EH (cell line): ENCODE measurements around the gene FOXK1.
A peak's percentile ranks its signal among the peaks of the same experiment; 100 is the strongest.
"Not testable (repeated sequence)": the region's sequence is repeated elsewhere in the genome, so short reads cannot be mapped to it uniquely, and the experiment has no call there.

Experiments
- DNase-seq: peaks from one replicate; pipeline ENCODE4 v3.0.0-alpha.2; 2015; ENCODE audit warnings: low read depth

Gene FOXK1

DNA sequence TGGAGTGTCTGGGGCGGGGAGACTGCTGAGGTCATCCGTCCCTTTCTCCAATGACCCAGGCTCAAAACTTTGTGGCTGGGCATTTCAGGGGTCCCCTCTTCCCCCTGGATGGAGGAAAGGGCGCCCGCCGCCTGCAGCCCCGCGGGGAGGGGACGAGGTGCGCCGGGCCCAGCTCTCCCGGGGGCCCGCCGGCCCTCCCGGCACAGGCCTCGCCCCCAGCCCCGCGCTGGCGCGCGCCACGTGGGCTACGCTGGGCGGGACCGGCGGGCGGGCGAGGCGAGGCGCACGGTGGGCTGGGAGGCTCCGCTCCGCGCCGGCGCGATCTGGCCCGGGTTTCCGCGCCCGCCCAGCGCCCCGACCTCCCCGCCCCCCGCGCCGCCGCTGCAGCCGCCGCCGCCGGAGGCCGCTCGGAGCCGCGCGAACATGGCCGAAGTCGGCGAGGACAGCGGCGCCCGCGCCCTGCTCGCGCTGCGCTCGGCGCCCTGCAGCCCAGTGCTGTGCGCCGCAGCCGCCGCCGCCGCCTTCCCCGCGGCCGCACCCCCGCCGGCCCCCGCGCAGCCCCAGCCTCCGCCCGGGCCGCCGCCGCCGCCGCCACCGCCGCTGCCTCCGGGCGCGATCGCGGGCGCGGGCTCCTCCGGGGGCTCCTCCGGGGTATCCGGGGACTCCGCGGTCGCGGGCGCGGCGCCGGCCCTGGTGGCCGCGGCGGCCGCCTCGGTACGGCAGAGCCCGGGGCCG lies at the start of gene FOXK1:
Gene FOXK1 (plus strand): TSS at position 410 of the 735 bp plus-strand sequence. CDS start 14 bp downstream, at position 424.
- DNase-seq = peak; percentile 75

DNA sequence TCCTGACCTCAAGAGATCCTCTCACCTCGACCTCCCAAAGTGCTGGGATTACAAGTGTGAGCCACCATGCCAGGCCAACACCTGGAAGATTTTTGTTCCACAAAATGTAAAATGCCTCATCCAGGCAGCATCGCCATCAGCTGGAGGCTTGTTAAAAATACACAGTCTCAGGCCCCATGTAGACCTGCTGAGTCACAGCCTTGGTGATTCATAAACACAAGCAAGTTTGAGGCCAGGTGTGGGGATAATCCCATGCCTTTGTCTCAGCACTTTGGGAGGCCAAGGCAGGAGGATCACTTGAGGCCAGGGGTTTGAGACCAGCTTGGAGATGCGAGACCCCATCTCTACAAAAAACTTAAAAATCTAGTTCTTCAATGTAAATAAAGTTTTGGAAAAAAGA lies 49.1 kb upstream of the FOXK1 start:
- peak; percentile 59 for DNase-seq

DNA sequence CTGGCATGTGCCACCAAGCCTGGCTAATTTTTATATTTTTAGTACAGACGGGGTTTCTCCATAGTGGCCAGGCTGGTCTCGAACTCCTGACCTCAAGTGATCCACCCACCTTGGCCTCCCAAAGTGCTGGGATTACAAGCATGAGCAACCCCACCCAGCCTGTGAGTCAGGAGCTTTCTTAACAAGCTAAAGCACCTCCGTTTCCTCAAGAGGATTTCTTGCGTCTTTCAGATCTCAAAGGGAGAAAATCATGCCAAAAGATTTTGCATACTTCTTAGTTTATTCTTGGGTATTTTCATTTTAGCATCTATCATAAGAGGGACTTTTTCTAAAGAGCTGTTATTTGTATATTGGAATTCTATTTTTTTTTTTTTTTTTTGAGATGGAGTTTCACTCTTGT lies 47.9 kb upstream of the FOXK1 start:
- DNase-seq = no peak

DNA sequence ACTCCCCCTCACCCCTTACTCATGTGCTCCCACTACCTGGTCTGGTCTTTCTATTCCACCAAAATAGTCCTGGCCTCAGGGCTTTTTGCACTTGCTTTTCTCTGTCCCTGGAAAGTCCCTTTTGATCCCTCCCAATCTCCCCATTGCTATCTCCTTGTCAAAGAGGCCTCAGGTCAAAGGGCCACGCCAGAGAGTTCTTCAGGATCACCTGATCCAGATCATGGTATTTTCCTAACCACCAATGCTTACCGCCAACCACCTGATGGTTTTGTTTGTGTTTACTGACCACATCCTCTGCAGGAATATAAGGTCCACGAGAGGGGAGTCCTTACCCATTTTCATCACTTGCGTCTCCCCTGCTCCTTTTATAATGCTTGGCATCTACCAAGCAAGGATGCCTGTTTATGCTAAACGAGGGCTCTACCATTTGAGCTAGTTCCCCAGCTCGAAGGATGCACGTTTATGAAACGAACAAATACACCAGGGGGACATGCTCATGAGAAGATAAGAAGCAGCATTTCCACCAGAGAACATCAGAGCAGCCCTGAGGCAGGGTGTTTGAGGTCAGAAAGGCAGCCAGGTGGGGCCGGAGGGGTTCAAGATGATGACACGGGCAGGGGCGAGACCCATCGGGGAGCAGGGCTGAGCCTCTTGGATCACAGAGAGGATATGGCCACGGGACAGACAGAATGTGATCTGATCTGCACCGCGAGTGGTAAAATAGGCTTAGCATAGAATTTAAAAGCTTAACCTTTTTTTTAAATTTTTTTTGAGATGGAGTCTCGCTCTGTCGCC lies 43.1 kb upstream of the FOXK1 start:
- no peak for DNase-seq

DNA sequence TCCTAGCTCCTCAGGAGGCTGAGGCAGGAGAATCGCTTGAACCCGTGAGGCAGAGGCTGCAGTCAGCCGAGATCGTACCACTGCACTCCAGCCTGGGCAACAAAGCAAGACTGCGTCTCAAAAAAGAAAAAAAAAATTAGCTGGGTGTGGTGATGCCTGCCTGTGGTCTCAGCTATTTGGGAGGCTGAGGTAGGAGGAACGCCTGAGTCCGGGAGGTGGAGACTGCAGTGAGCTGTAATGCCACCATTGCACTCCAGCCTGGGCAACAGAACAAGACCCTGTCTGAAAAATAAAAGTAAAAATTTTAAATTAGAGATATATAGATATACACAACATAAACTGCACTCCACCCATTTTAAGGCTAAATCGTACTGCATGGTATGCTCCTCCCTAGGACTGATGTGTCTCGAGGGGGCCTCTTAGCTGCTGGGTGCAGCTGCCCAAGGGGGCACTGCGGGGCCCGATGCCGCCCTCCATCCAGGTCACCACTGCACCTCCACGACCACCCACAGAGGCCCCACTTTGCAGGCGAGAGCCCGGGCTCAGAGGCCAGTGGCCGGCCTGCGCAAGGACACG lies 40.9 kb upstream of the FOXK1 start:
- DNase-seq = no peak

DNA sequence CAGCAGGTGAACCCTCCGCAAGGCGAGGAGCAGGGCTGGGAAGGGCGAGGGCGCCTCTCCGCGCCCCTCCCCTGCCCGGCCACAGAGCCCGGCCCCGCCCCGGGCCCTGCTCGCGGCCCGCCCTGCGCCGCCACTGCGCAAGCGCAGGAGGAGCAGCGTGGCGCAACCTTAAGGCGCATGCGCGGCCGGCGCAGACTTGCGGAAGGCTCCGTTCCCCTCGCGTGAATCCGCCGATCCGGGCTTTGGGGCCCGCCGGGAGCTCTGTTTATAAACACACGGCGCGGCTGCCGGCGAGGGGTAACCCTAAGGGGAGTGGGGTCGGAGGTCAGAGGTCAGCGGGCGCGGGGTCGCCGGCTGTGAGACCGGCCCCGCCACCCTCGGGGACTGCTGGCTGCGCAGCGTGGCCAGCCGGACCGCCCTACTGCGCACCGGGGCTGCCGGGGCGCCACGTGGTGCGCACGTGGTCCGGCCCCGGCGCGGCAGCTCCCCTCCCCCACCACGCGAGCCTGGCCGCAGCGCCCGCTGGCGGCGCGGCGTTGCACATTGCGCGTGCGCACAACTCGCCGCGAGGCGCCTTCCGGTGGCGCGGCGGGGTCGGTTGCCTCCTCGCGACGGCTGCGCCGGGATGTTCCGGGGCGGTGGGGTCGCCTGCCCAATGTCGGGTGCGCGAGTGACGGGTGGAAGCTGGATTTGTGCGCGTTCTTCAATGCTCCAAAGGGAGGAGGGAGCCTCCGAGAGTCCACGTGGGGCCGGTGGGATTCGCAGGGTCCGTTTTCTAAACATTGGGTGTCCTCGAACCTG lies 40.2 kb upstream of the FOXK1 start:
- peak; percentile 92 for DNase-seq

DNA sequence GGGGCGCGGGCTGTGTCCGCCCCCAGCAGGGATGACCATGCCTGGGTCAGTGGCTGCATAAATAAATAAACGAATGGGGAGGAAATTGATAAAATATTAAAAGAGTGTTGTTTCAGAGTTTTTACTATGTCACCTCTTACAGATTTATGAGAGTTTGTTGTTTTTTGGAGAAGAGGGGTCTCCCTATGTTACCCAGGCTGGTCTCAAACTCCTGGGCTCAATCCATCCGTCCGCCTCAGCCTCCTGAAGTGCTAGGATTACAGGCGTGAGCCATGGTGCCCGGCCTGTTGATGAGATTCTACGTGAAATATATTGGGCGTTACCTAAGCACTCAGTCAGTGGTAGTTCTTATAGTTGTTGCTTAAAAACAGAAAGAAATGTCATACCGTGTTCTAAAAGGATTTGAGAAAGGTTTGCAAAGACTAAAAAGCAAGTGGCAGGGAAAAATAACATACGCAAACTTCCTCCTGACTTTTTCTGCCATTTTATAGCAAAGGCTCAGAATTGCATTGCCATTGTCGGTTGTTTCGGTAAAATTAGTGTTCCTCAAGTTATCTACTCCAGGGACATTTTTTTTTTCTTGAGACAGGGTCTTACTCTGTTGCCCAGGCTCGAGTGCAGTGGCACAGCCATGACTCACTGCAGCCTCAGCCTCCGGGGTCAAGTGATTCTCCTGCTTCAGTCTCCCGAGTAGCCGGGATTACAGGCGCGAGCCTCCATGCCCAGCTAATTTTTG lies 39.5 kb upstream of the FOXK1 start:
- no peak for DNase-seq

DNA sequence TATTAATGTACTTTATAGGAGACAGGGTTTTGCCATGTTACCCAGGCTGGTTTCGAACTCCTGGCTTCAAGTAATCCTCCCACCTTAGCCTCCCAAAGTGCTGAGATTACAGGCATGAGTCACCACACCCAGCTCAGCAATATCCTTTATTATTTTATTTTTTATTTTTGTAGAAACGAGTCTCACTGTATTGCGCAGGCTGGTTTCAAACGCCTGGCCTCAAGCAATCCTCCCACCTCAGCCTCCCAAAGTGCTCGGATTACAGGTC lies 39.0 kb upstream of the FOXK1 start:
- DNase-seq = not testable (repeated sequence)

DNA sequence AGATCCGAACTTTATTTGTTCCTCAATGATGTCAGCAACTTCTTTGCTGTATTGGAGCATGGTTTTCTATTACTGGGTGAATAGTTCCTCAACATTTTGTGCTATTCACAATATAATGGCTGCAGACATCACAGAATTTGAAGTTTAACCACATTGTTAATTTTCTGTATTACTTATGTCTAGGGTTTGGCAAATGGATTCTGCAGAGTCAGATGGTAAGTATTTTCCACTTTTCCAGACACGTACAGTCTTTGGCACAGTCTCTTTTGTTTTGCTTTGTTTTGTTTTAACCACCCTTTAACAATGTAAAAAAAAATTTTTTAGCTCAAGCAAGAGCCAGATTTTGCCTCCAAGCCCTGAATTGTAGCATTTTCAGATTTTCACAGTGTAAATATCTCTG lies 36.8 kb upstream of the FOXK1 start:
- DNase-seq = peak; percentile 65

DNA sequence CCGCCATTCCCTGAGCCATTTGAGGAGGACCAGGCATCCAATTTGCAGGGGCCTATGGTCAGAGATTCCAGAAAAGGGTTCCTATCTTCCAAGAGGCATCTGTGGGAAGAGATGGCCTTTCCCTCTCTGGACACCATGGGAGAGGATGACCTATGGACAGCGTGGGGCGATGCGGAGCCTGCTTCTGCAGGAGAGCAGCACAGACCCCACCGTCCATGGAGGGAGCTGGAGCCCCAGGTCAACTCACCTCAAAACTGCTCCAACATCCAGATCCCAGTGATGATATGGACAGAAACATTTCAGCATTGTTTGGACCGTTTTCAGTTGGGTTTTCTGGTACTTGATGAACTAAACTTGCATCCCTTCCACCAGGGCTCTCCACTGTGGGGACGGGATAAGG lies 34.0 kb upstream of the FOXK1 start:
- no peak for DNase-seq

DNA sequence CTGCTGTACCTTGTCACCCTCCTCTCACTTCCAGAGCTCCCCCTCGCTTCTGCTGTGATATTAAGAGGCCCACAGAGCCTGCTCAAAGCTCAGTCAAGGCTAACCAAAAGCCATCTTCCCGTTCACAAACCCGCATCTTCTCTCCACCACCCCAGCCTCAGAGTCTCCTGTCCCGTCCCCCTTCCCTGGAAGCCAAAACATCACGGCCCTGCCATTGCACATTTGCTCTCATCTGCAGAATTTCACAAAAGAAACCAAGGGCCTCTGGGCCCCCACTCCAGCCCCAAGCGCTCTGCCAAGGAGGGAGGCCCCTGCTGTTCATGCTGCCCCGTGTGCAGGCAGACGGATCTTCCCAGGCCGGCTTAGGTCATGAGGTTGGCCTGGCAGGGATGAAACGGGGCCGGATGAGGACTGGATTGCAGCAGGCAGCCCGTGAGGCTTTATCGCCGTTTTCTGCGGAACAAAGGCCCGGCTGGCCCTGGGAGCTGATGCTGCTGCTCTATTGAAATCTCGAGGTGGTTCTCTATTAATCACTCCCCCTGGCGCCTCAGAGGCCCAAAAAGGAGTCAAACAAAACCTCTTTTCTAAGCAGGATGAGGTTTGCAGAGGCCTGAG lies 31.6 kb upstream of the FOXK1 start:
- DNase-seq = peak; percentile 9

DNA sequence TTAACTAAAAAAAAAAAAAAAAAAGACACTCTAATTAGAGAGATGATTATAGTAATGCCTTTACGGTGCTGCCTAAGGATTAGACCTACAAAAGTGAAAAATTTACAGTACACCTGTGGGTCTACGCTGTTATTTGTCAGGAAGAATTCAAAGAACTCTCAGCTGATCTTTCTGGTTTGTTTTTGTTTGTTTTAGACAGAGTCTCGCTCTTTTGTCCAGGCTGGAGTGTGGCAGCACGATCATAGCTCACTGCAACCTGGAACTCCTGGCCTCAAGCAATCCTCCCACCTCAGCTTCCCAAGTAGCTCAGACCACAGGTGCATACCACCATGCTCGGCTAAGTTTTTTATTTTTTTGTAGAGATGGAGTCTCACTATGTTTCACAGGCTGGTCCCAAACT lies 28.3 kb upstream of the FOXK1 start:
- DNase-seq = no peak

DNA sequence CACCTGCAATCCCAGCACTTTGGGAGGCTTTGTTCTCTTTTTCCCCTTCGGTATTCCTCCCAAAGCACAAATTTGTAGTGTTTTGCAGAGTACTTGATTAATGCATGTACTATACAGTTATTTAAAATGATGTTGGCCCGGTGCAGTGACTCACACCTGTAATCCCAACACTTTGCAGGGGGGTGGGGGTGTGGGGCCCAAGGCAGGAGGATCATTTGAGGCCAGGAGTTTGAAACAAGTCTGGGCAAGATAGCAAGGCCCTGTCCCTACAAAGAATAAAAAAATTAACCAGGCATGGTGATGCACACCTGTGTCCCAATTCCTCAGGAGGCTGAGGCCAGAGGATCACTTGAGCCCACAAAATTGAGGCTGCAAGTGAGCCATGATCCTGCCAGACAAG lies 26.8 kb upstream of the FOXK1 start:
- DNase-seq = no peak

DNA sequence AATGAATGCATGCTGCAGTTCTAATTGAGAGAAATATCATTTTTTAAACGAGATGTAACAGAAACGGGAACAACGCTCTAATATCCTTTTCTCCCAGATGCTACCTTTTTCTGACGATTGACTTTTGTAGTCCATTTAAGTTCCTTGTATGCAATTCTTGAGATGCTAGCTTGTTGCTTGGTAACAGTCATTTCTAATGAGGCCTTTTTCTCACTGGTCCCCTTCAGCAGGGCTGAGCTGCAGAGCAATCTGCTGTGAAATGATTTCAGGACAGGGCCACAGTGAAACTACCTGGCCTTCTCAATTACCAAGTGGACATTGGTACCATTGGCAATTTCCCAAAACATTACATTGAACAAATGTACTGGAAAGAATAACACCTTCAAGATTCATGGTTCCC lies 26.2 kb upstream of the FOXK1 start:
- DNase-seq = no peak

DNA sequence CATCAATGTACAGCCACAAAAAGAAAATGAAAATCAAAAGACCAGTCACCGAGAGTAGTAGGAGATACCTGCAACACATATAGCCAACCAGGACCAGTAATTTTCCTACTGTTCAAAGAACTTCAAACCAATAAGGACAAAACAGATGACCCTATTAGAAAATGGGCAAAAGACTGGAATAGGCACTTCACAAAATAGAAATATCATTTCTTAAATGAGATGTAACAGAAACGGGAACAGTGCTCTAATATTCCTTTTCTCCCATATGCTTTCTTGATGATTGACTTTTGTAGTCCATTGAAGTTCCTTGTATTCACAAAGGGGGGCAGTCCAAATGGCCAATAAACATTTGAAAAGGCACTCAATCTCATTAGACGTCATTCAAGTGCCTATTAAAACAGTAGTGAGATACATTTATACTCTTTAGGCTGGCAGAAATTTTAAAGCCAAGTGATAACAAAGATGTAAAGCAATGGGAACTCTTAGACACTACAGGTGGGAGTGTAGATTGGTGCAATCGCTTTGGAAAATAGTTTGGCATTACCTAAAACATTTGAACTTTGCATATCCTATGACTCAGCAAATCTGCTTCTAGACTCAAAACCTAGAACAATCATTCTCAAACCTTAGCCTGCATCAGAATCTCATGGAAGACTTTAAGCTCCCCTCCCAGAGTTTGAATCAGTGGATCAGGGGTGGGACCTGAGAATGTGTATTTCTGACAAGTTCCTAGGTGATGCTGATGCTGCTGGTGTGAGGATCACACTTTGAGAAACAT lies 24.3 kb upstream of the FOXK1 start:
- DNase-seq = no peak

DNA sequence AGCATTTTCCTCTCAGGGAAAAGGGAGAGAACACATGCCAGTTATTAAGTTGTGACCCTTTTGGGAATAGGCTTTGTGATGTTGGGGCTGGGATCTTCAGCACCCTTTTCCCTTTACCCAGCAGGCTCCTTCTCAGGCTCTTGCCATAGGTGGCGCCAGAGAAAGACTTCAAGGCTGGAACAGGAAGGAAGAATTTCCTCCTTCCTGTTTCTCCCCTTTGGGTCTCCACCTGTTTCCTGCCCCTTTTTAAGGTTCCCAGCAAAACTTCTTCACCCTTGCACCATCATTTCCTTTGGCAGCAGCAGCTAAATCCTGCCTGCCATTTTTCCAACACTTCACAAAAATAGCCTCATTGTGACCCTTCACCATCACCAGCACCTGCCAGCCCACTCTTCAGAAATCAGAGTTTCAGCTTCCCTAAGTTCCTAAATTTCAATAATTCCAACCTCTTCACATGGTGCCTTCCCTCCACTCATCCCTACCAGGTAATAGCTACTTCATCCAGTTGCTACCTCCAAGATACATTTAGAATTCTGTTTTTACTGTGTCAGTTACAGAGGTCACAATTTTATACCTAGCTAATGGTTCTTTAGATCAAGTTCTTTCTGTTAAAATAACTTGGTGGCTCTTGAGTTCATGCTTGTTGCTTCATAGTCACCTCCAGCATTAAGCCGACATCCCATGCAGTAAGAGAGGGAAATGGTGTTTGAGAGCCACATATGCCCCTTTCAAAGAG lies 22.4 kb upstream of the FOXK1 start:
- no peak for DNase-seq

DNA sequence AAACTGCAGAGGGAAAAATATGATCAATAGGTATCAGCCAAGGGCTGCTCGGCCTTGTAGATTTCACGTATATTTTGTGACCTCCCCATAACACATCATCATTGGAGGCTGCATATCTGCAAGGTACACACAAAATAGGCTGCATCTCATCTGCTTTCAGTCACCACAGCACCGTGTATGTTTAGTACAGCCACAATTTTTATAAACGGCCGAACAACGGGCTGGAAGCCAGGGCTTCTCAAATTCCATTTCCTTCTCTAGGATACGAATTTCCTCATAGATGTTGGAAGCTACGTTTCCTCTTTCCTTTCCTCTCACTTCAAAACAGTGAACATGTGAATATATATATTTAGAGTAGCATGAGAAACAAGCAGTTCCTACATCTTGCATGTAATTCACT lies 20.2 kb upstream of the FOXK1 start:
- peak; percentile 54 for DNase-seq

DNA sequence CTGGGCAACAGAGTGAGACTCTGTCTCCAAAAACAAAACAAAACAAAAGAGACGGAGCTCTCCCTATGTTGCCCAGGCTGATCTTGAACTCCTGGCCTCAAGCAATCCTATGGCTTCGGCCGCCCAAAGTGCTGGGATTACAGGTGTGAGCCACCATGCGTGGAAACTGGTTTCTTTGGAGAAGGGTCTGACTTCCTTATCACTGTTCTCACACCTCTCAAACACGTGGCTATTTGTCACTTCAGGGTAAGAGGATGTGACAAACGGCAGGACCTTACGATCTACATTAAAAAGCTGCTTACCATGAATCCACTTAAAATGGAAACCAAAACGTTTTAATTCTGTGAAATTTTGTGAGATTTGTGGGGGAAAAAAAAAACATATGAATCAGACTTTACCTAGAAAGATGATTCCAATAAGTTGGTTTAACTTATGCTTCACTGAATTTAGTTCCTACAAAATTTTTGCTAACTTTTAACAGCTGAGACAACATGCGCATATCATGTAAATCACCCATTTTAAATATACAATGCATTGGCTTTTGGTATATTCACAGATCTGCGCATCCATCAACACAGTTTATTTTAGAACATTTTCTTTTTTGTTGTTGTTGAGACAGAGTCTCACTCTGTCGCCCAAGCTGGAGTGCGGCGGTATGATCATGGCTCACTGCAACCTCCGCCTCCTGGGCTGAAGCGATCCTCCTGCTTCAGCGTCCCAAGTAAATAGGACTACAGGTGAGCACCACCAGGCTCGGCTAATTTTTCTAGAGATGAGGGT lies 18.7 kb upstream of the FOXK1 start:
- DNase-seq = no peak

DNA sequence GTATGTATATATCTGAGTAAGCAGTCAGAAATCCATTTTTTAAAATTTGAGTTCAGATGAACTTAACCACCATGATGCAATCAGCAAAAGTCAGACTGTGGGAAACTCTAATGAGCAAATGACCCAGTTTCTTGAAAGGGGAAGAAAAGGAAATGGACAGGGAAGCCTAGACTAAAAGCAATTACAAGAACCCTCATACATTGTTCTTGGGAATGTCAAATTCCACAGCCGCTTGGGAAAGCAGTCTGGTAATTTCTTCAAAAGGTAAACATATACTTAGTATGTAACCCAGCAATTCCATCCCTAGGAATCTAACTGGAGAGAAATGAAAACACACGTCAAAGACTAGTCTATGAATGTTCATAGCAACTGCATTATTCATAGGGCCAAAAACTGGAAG lies 16.4 kb upstream of the FOXK1 start:
- DNase-seq = peak; percentile 99
